Measurements from ENCODE around the gene TAAR2.

DNA sequence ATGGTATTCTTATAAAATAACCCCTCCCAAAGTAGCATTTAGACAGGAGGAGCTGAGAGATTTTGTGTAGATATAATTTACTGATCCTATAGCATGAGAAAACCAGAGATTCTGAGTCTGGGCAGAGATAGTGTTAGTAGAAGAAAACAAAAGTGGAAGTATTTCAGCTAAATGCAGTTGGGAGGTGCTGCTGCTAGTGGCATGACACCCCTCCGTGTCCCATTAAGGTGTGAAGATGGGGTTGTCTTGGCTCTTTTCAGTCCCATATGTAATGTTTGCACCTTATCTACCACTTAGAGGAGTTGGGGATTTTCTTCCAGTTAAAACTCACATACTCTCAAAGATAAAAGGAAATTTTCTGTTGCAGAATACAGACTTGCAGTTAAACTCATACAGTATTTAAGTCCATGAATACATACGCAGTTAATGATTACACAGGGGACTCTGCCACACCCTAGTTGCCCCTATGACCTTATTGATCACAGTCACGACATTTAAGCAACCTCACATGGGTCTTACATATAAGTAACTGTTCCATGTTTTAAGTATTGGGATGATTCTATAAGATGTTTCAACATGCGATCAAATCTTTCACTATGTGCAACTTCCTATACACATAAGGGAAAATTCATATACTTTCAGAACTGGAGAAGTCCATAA, 11.5 kb downstream of the TAAR2 start:
- TF ChIP-seq EZH2 (IDR thresholded peaks at IDR 0.05; ENCODE audit: insufficient read depth, poor library complexity, severe bottlenecking) (no peak), EZH2phosphoT487 (IDR thresholded peaks at IDR 0.05; ENCODE audit: insufficient read depth, low read depth) (no peak)

Measured in GM23248 (cell line).